PC-9 (cell line): ENCODE measurements around the gene TMEM92.

Experiments used
- CTCF ChIP-seq: fragments of 200-600 bp; sonication (generic); conservative IDR thresholded peaks from 2 replicates; pipeline ENCODE4 v1.6.1; 2017; ENCODE audit warnings: mixed run types, antibody characterized with exemption, mild to moderate bottlenecking, moderate library complexity
- EZH2 ChIP-seq: fragments of 200-600 bp; sonication (generic); IDR thresholded peaks from 2 replicates; pipeline ENCODE4 v1.8.0; 2017; ENCODE audit warnings: antibody characterized with exemption, low read depth

- TF ChIP-seq CTCF (no peak), EZH2 (no peak)
Observed at GRCh38 chr17:50252781-50253180, 21.5 kb upstream of the TMEM92 start.
